BJ (cell line): ENCODE measurements around the gene IKZF2. TPM values are rescaled to one million over a fixed set of nuclear protein-coding genes. Genes with fewer than 3 reads are reported as not detected.

Experiments used
- CTCF ChIA-PET: fragments of 350-600 bp; formaldehyde crosslinking; extraction: SDS; loops from one replicate; lab custom pipeline; 2021; ENCODE audit warnings: antibody characterized with exemption, inconsistent platforms; lab: Yijun Ruan, JAX
- POLR2A ChIA-PET: fragments of 300-600 bp; sonication (Branson Sonifier 250); formaldehyde crosslinking; extraction: SDS; loops from one replicate; lab custom pipeline; 2021; ENCODE audit warnings: antibody characterized with exemption; lab: Charles Lee
- DNase-seq: peaks from one replicate; pipeline ENCODE4 v3.0.0-alpha.2; 2011; ENCODE audit warnings: low read depth
- H3K27me3 ChIP-seq: 2 replicates; pipeline ENCODE4 v1.6.0; 2011; ENCODE audit warnings: low read length; ENCODE audit not compliant: control insufficient read depth, insufficient read depth
- H3K36me3 ChIP-seq: 2 replicates; pipeline ENCODE4 v1.5.1; 2011; ENCODE audit warnings: low read length; ENCODE audit not compliant: control insufficient read depth, insufficient read depth
- H3K4me3 ChIP-seq: 2 replicates; pipeline ENCODE4 v1.5.1; 2011; ENCODE audit warnings: low read depth, mild to moderate bottlenecking, control low read depth, low read length
- polyA plus RNA-seq: library from polyadenylated mRNA; depleted of rRNA; stranded (reverse); fragments of >200 nt; gene quantifications from 2 replicates; pipeline ENCODE4 v1.2.3, GENCODE V29; 2011
- TF ChIP-seq, protein P1 (sequence below): IDR thresholded peaks from 2 replicates; pipeline ENCODE4 v1.5.1; 2011; ENCODE audit warnings: low read depth, mild to moderate bottlenecking, control low read depth, inconsistent platforms, low read length, moderate library complexity; ENCODE audit not compliant: insufficient read depth

Gene IKZF2
- polyA plus RNA-seq, 1 experiment = 2.4 TPM

DNA sequence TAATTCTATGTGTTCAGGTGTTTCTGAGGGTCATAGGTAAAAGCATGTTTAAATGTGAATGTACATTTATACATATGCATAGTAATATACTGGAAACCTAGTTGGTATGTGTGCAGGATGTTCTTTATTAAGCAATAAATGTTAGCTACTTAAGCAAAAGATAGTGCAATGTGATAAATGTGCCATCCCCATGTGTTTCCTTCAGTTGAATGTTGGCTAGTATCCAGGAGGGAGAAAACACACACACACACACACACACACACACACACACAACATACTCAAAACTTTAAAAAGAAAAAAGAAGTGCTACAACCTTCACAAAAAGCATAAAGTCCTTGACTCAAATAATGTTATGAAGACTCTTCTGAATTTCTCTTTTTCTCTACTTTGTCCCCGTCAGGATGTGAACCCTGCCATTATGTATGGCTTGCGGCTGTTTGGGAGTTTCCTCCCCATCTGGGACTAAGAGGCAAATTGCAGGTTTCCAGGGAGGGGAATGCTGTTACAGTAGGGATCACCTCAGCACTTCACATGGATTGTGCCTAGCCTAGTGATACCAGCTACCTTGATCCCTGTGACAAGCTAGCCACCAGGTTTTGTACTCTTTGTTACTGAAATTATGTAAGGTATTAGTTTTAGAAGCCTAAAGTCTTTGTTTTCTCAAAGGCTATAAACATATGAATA lies 82.6 kb downstream of the IKZF2 start:
- DNase-seq = no peak
- H3K27me3 ChIP-seq = no peaks in the 10 kb centered on the region
- no peak overlapping the region for H3K4me3 ChIP-seq
- CTCF ChIA-PET = interaction anchor here (1.7 kb wide), 1 partner anchor 34 kb away, joined by 3 read pairs; no protein-coding TSS in a partner anchor
- no peaks in the 10 kb centered on the region for H3K36me3 ChIP-seq
- TF ChIP-seq, protein P1, sequence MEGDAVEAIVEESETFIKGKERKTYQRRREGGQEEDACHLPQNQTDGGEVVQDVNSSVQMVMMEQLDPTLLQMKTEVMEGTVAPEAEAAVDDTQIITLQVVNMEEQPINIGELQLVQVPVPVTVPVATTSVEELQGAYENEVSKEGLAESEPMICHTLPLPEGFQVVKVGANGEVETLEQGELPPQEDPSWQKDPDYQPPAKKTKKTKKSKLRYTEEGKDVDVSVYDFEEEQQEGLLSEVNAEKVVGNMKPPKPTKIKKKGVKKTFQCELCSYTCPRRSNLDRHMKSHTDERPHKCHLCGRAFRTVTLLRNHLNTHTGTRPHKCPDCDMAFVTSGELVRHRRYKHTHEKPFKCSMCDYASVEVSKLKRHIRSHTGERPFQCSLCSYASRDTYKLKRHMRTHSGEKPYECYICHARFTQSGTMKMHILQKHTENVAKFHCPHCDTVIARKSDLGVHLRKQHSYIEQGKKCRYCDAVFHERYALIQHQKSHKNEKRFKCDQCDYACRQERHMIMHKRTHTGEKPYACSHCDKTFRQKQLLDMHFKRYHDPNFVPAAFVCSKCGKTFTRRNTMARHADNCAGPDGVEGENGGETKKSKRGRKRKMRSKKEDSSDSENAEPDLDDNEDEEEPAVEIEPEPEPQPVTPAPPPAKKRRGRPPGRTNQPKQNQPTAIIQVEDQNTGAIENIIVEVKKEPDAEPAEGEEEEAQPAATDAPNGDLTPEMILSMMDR = no peak
- POLR2A ChIA-PET = no interaction called here

DNA sequence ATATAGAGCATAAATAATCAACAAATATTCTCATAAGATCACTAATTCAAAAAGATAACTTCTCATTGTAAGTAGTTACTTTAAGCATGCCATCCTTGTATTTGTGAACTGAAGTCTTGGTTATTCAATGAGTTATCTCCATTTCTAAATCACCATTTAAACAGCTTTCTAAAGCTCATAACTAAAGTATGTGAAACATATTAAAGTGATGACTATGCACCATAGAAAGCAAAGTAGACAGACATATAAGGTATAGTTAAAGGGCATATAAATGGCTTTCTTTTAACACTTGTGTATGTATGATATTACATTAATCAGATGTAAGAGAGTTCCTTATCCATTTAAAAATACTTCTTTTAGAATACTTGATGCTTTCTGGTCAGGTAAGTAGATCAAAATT lies 83.5 kb downstream of the IKZF2 start:
- no peaks in the 10 kb centered on the region for H3K36me3 ChIP-seq
- DNase-seq = no peak
- CTCF ChIA-PET = no interaction called here
- no peaks in the 10 kb centered on the region for H3K27me3 ChIP-seq
- TF ChIP-seq, protein P1 = no peak
- no peak overlapping the region for H3K4me3 ChIP-seq
- POLR2A ChIA-PET = no interaction called here

DNA sequence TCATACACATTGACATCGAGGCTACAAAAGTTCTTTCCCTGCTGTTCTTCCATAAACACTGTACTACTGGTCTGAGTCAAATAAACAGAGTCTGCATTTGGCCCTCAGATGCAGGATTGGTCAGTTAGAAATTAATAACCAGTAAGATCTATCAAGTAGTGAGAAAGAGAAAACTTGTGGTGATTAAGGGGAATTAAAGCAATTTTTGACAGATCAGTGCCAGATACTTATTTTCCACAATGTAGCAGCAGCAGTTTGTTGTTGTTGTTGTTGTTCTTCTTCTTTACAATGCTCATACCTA lies 85.0 kb downstream of the IKZF2 start:
- ChIA-PET POLR2A (no interaction called here), CTCF (no interaction called here)
- Histone ChIP-seq H3K36me3 (no peaks in the 10 kb centered on the region), H3K27me3 (no peaks in the 10 kb centered on the region), H3K4me3 (no peak overlapping the region)
- no peak for DNase-seq
- TF ChIP-seq, protein P1 = no peak

DNA sequence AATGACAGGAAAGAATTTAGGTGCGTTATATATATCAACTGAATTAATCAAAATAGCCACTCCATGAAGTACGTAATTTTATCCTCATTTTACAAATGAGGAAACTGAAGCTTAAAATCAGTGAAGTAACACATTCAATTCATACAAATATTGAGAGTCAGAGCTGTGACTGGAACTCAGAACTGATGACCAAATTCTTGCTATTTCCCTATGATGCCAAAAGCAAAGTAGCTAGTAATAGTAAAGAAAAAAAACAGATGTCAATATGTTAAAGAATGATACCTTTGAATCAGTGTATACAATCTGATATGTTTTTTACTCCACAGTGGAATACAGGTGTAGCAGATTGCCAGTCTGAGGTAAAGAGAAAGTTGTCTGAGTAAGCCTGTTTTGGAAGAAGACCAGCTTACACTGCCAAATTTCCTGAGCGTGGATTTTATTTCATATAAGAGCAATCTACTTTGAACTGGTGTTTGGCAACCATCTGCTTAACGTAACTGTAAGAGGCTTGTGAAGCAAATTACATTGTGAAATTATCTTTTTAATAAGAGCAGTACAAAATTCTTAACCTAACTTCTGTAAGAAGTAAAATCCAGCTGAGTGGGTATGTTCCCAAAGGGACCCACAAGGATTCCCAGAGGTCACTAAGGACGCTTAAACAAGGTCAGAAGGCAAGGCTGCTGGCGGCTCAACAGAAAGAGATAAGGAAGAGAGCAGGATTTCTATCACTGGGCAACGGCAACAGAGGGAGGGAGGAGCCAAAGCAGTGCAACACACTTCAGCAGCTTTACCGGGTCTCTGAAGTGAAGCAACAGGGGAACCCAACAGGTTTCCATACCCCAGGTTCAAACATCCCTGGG lies 85.6 kb downstream of the IKZF2 start:
- TF ChIP-seq, protein P1 = no peak
- H3K36me3 ChIP-seq = no peaks in the 10 kb centered on the region
- POLR2A ChIA-PET = no interaction called here
- no peaks in the 10 kb centered on the region for H3K27me3 ChIP-seq
- no peak overlapping the region for H3K4me3 ChIP-seq
- CTCF ChIA-PET = no interaction called here
- DNase-seq = no peak

DNA sequence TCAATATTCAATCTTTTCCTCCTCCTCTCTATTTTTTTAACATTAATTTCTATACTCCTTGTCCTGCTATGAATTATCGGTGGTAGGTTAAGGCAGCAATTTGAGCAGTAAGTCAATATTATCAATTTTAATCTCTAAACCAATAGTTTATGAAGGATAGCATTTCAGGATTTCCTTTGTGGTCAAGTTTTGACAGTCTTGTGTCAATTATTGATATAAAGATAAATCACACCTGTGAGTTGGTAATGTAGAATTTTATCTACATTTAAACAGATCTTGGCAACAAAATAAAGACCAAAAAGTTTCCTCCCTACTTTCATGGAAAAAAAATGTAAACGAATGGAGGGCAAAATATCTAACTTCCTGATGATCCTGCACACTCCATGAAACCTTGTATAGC lies 87.3 kb downstream of the IKZF2 start:
- H3K36me3 ChIP-seq = no peaks in the 10 kb centered on the region
- H3K4me3 ChIP-seq = no peak overlapping the region
- TF ChIP-seq, protein P1 = no peak
- no peak for DNase-seq
- CTCF ChIA-PET = no interaction called here
- POLR2A ChIA-PET = no interaction called here
- no peaks in the 10 kb centered on the region for H3K27me3 ChIP-seq
